ENCODE measurements around the gene AREL1. TPM values are rescaled to one million over a fixed set of nuclear protein-coding genes. Genes with fewer than 3 reads are reported as not detected.

Gene AREL1
- total RNA-seq, 1 experiment from 2014 or later, result 98.4 TPM

GRCh38 chr14:74673768-74674167 is 39.1 kb downstream of the AREL1 start:
- H3K4me1 ChIP-seq (replicated peaks; ENCODE audit: insufficient read depth), result no peaks in the 10 kb centered on the region
- peaks cover 4% of the 10 kb centered on the region; the same call in 1 of the 2 replicates for H3F3A ChIP-seq (ENCODE audit: insufficient read depth, low read depth)
- TF ChIP-seq EZH2 (IDR thresholded peaks at IDR 0.05; ENCODE audit: low read depth) (no peak), CTCF (conservative IDR thresholded peaks at IDR 0.05) (no peak)
- ChIA-PET POLR2A (ENCODE audit: unreplicated experiment) (no interaction called here), CTCF (interaction anchor here (0.6 kb wide), 1 partner anchor 292 kb away, joined by 4 read pairs; no protein-coding TSS in a partner anchor)
- H4K20me1 ChIP-seq (ENCODE audit: insufficient read depth), result no peaks in the 10 kb centered on the region
- DNase-seq, result no peak
- H3K9me3 ChIP-seq (ENCODE audit: insufficient read depth, low read depth), result no peaks in the 10 kb centered on the region
- BruUV-seq (replicated peaks), result no TSS peak
- H3K27ac ChIP-seq, result no peak overlapping the region
- no peaks in the 10 kb centered on the region for H3K27me3 ChIP-seq (ENCODE audit: insufficient read depth, low read depth)
- peaks cover 62% of the 10 kb centered on the region for H3K36me3 ChIP-seq (ENCODE audit: low read depth)
- intact Hi-C loops (cut with micrococcal nuclease; ENCODE audit: unreplicated experiment), result loop anchor here (2.0 to 5.0 kb wide), 3 partner anchors 39 to 129 kb away; partner anchors contain the start of genes AREL1 and FCF1
- no peaks in the 10 kb centered on the region for H3K79me2 ChIP-seq (ENCODE audit: low read depth)
- H3K4me3 ChIP-seq, result no peak overlapping the region
- no peaks in the 10 kb centered on the region for H3K9me2 ChIP-seq (ENCODE audit: insufficient read depth)
- H2AFZ ChIP-seq, result no peak overlapping the region
- no peak overlapping the region for H3K4me2 ChIP-seq

GRCh38 chr14:74671789-74672188 is 41.1 kb downstream of the AREL1 start:
- ChIA-PET CTCF (interaction anchor here (0.6 to 2.0 kb wide), 4 partner anchors 36 to 119 kb away, joined by 3 to 9 read pairs (median 4); no protein-coding TSS in a partner anchor), POLR2A (ENCODE audit: unreplicated experiment) (interaction anchor here (0.8 kb wide), 1 partner anchor 63 kb away, joined by 3 read pairs; no protein-coding TSS in a partner anchor)
- H3K4me3 ChIP-seq, result no peak overlapping the region
- H3K9me2 ChIP-seq (ENCODE audit: insufficient read depth), result no peaks in the 10 kb centered on the region
- TF ChIP-seq CTCF (conservative IDR thresholded peaks at IDR 0.05) (no peak), EZH2 (IDR thresholded peaks at IDR 0.05; ENCODE audit: low read depth) (no peak)
- peak in 1 of 2 experiments; percentile 80 for DNase-seq
- no peaks in the 10 kb centered on the region for H3K9me3 ChIP-seq (ENCODE audit: insufficient read depth, low read depth)
- BruUV-seq (replicated peaks), result no TSS peak
- no peaks in the 10 kb centered on the region for H4K20me1 ChIP-seq (ENCODE audit: insufficient read depth)
- no peaks in the 10 kb centered on the region for H3K27me3 ChIP-seq (ENCODE audit: insufficient read depth, low read depth)
- no peak overlapping the region for H3K27ac ChIP-seq
- H3K4me2 ChIP-seq, result no peak overlapping the region
- H3K36me3 ChIP-seq (ENCODE audit: low read depth), result peaks cover 80% of the 10 kb centered on the region
- intact Hi-C loops (cut with micrococcal nuclease; ENCODE audit: unreplicated experiment), result loop anchor here (1.0 to 5.0 kb wide), 6 partner anchors 15 to 131 kb away; partner anchors contain the start of genes AREL1 and FCF1
- H3K4me1 ChIP-seq (replicated peaks; ENCODE audit: insufficient read depth), result no peaks in the 10 kb centered on the region
- peaks cover 4% of the 10 kb centered on the region; the same call in 1 of the 2 replicates for H3F3A ChIP-seq (ENCODE audit: insufficient read depth, low read depth)
- H3K79me2 ChIP-seq (ENCODE audit: low read depth), result no peaks in the 10 kb centered on the region
- H2AFZ ChIP-seq, result no peak overlapping the region

GRCh38 chr14:74670726-74671411 is 42.0 kb downstream of the AREL1 start:
- intact Hi-C loops (cut with micrococcal nuclease; ENCODE audit: unreplicated experiment), result loop anchor here (1.0 to 5.0 kb wide), 4 partner anchors 15 to 131 kb away; no protein-coding TSS in a partner anchor
- Histone ChIP-seq H3K4me2 (no peak overlapping the region), H3K27ac (no peak overlapping the region), H2AFZ (no peak overlapping the region), H3K9me3 (ENCODE audit: insufficient read depth, low read depth) (no peaks in the 10 kb centered on the region), H3F3A (ENCODE audit: insufficient read depth, low read depth) (peaks cover 4% of the 10 kb centered on the region; the same call in 1 of the 2 replicates), H3K27me3 (ENCODE audit: insufficient read depth, low read depth) (no peaks in the 10 kb centered on the region), H3K9me2 (ENCODE audit: insufficient read depth) (no peaks in the 10 kb centered on the region), H3K79me2 (ENCODE audit: low read depth) (no peaks in the 10 kb centered on the region), H3K4me1 (replicated peaks; ENCODE audit: insufficient read depth) (no peaks in the 10 kb centered on the region), H3K36me3 (ENCODE audit: low read depth) (peaks cover 80% of the 10 kb centered on the region), H3K4me3 (no peak overlapping the region), H4K20me1 (ENCODE audit: insufficient read depth) (no peaks in the 10 kb centered on the region)
- no peak for DNase-seq
- TF ChIP-seq EZH2 (IDR thresholded peaks at IDR 0.05; ENCODE audit: low read depth), result no peak
- no peak for TF ChIP-seq CTCF (conservative IDR thresholded peaks at IDR 0.05)
- ChIA-PET POLR2A (ENCODE audit: unreplicated experiment) (interaction anchor here (0.6 to 0.8 kb wide), 7 partner anchors 12 to 166 kb away, joined by 3 to 22 read pairs (median 9); no protein-coding TSS in a partner anchor), CTCF (interaction anchor here (0.6 to 2.0 kb wide), 7 partner anchors 9 to 62 kb away, joined by 3 to 9 read pairs (median 5); no protein-coding TSS in a partner anchor)
- no TSS peak for BruUV-seq (replicated peaks)

All from PC-9 (cell line).